Mucosa of stomach (tissue), 1 donor: Measurements from ENCODE around the gene ARL2BP.

Experiments
- H3K27me3 ChIP-seq: one replicate; pipeline ENCODE4 v1.7.0; 2013; ENCODE audit warnings: mild to moderate bottlenecking, low read length; ENCODE audit not compliant: control insufficient read depth, insufficient read depth
- H3K36me3 ChIP-seq: one replicate; pipeline ENCODE4 v1.7.0; 2013; ENCODE audit warnings: low read length; ENCODE audit not compliant: control insufficient read depth, insufficient read depth
- H3K4me1 ChIP-seq: one replicate; pipeline ENCODE4 v1.7.0; 2013; ENCODE audit warnings: mild to moderate bottlenecking, low read length; ENCODE audit not compliant: control insufficient read depth, insufficient read depth
- H3K4me3 ChIP-seq: one replicate; pipeline ENCODE4 v1.7.0; 2013; ENCODE audit warnings: low read length
- H3K9ac ChIP-seq: one replicate; pipeline ENCODE4 v1.7.0; 2013; ENCODE audit warnings: mild to moderate bottlenecking, low read length, moderate library complexity
- H3K9me3 ChIP-seq: one replicate; pipeline ENCODE4 v1.7.0; 2013; ENCODE audit warnings: mild to moderate bottlenecking, low read length, moderate library complexity; ENCODE audit not compliant: control insufficient read depth
- donor health status: Pancreatic carcinoma.

ARL2BP gene

DNA sequence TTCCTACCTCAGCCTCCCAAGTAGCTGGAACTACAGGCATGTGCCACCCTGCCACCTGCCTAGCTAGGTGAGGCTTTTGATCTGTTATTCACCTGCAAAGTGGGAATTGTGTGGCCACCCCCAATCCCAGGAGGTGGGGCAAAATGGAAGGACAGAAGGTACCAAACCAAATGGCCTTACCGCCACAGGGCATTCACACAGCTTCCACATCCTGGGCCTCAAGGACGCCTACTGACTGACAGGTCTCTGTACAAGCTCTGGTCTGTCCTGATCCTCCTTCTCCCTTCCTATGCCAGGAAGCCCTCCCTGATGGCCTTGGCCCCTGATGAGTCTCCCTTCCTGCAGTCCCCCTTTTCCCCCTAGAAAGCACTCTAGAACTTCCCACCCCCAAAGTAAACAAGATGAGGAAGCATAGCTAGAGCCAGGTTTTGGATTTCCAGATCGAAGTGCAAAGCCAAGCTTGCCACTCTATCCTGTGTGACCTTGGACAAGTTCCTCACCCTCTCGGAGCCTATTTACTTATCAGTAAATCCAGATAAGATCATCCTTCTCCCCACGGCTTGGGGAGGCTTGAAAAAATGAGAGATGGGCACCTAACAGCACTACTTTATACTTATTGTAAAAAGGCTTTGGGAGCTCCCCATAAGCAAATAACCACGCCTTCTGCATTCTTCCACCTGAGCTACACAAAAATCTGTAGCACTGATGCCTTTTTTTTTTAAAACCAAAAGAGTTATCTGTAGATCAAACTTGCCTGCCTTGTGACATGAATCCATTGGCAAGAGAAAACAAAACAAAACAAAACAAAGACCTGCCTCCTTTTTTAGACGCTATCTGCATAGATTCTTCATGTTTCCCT lies 35.0 kb downstream of the ARL2BP start:
- Histone ChIP-seq H3K4me1 (peaks cover 58% of the 10 kb centered on the region), H3K4me3 (no peak overlapping the region), H3K9me3 (no peaks in the 10 kb centered on the region), H3K9ac (peak overlapping the region; percentile 33), H3K36me3 (no peaks in the 10 kb centered on the region), H3K27me3 (peaks cover 8% of the 10 kb centered on the region)

DNA sequence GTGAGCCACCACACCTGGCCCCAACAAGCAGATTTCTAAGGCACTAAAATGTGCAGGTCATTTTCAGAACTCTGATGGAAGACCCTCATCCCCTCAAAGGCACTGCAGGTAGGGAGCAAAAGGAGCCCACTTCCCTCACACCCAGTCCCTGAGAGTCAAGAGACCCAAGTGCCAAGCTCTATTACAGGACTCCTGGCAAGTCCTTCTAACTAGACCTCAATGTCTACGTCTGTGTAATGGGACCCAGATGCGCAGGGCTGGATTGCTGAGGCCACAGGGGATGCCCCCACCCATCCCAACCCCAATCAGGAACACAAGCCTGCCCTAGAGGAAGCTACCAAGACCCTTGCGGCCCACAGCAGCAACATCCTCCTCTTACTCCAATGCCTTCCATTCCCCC lies 36.7 kb downstream of the ARL2BP start:
- Histone ChIP-seq H3K27me3 (peaks cover 8% of the 10 kb centered on the region), H3K36me3 (no peaks in the 10 kb centered on the region), H3K4me3 (no peak overlapping the region), H3K4me1 (peaks cover 55% of the 10 kb centered on the region), H3K9ac (no peak overlapping the region), H3K9me3 (no peaks in the 10 kb centered on the region)

DNA sequence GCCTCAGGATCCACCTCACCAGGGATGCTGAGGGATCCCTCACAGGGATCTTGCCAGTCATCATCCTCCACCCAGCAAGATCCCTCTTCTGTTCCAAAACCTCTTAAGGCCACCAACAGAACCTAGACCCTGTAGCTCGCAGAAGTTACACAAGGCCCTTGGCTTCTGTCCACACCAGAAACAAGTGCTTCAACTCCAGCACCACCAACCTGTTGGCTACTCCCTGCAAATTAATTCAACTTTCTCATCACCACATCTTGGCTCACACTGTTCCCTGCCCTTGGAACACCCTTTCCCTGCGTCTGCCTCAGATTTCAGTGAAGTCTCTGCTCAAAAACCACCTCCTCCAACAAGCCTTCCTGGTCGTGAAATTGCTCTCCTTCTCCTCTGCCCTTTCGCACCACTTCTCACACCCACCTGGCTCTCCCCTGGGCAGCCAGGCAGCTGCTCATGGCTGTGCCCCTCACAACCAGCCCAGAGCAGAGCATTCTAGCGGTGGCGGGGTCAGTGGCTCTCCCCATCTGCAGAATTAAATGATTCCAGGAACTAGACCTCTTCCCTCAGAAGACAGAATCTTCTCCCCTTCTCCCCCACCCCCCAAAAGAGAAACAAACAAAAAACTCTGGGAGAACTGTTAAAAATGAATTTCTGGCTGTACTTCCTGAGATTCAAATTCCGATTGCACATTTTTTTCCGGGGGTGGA lies 37.6 kb downstream of the ARL2BP start:
- H3K4me1 ChIP-seq: peaks cover 47% of the 10 kb centered on the region
- H3K27me3 ChIP-seq: peaks cover 8% of the 10 kb centered on the region
- H3K4me3 ChIP-seq: peak overlapping the region; percentile 66
- no peaks in the 10 kb centered on the region for H3K9me3 ChIP-seq
- no peaks in the 10 kb centered on the region for H3K36me3 ChIP-seq
- H3K9ac ChIP-seq: peak overlapping the region; percentile 92

GRCh38 chr16:57283214-57283958 lies 38.3 kb downstream of the ARL2BP start:
- Histone ChIP-seq H3K9me3 (no peaks in the 10 kb centered on the region), H3K36me3 (no peaks in the 10 kb centered on the region), H3K4me3 (peak overlapping the region; percentile 66), H3K9ac (peak overlapping the region; percentile 92), H3K4me1 (peaks cover 39% of the 10 kb centered on the region), H3K27me3 (peaks cover 8% of the 10 kb centered on the region)

DNA sequence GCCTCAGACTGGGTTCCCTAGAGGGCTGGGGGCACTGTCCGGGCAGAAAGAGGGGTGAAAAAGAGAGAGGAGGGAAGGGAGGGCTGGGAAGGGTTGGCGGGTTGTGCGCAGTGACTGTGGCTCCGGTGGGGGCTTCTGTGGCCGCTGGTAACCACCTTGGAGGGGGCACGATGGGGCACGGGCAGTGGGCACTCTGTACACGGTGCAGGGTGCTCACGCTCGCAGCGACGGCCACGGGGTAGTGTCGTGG lies 38.8 kb downstream of the ARL2BP start:
- H3K9ac ChIP-seq: peak overlapping the region; percentile 92
- peak overlapping the region; percentile 66 for H3K4me3 ChIP-seq
- peaks cover 8% of the 10 kb centered on the region for H3K27me3 ChIP-seq
- H3K9me3 ChIP-seq: no peaks in the 10 kb centered on the region
- peaks cover 34% of the 10 kb centered on the region for H3K4me1 ChIP-seq
- no peaks in the 10 kb centered on the region for H3K36me3 ChIP-seq

GRCh38 chr16:57284209-57284951 lies 39.3 kb downstream of the ARL2BP start, which contains the start of gene PLLP:
Gene PLLP (minus strand): TSS chr16:57284672. CDS start chr16:57284540, 132 bp downstream.
- peaks cover 31% of the 10 kb centered on the region for H3K4me1 ChIP-seq
- peaks cover 8% of the 10 kb centered on the region for H3K27me3 ChIP-seq
- peak within 1 kb of the TSS; percentile 92 for H3K9ac ChIP-seq
- H3K9me3 ChIP-seq: no peaks in the 10 kb centered on the region
- no peaks in the 10 kb centered on the region for H3K36me3 ChIP-seq
- peak within 1 kb of the TSS; percentile 66 for H3K4me3 ChIP-seq

DNA sequence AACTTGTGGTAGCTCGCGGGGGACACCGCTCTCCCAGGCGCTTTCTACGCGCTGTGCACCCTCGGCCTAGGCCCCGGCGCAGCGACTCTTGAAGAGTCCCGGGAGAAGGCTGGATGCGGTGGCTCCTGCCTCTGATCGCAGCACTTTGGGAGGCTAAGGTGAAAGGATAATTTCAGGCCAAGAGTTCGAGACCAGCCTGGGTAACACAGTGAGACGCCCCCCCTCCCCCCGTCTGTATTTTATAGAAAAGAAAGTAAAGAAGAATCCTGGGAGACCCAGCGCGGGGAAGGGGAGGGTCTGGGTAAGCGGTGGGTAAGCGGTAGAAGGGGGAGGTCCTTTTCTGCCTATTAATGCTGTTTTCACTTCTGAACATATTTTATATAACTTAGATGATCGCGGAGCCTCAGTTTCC lies 39.9 kb downstream of the ARL2BP start:
- Histone ChIP-seq H3K4me1 (peaks cover 30% of the 10 kb centered on the region), H3K27me3 (peaks cover 8% of the 10 kb centered on the region), H3K4me3 (peak overlapping the region; percentile 66), H3K9me3 (no peaks in the 10 kb centered on the region), H3K9ac (peak overlapping the region; percentile 92), H3K36me3 (no peaks in the 10 kb centered on the region)

DNA sequence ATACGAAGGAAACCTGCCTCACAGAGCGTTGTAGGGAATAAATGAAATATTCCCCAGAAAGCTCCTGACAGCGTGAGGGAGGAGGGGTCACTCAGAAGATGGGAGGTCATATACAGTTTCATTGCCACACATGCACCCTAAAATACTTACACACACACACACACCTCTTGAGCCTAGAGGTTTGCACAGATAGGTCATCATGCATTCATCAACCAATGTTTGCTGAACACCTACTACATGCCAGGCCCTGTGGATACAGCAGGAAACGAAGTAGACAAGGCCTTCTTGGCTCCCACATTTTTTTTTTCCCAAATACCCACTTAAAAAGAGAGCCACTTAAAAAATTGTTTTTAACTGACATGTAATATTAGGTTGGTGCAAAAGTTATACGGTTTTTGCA lies 40.3 kb downstream of the ARL2BP start:
- Histone ChIP-seq H3K4me1 (peaks cover 30% of the 10 kb centered on the region), H3K9ac (peak overlapping the region; percentile 92), H3K27me3 (peaks cover 8% of the 10 kb centered on the region), H3K4me3 (no peak overlapping the region), H3K9me3 (no peaks in the 10 kb centered on the region), H3K36me3 (no peaks in the 10 kb centered on the region)

GRCh38 chr16:57289391-57290257 lies 44.6 kb downstream of the ARL2BP start:
- Histone ChIP-seq H3K9ac (no peak overlapping the region), H3K4me3 (no peak overlapping the region), H3K4me1 (peaks cover 34% of the 10 kb centered on the region), H3K9me3 (no peaks in the 10 kb centered on the region), H3K36me3 (no peaks in the 10 kb centered on the region), H3K27me3 (no peaks in the 10 kb centered on the region)

DNA sequence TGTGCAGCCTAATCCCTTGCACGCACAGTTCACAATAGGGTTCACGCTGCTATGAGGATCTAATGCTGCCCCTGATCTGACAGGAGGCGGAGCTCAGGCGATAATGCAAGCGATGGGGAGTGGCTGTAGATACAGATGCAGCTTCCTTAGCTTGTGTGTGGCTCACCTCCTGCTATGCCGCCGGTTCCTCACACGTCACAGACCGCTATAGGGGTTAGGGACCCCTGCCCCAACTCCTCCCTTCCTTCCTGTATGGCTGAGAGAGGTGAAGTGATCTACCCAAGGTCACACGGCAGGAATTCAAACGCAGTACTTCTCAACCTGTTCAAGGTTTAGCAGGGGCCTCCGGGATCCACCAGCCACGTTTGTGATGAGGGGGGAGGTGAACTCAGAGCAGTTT lies 52.8 kb downstream of the ARL2BP start:
- Histone ChIP-seq H3K9me3 (no peaks in the 10 kb centered on the region), H3K36me3 (no peaks in the 10 kb centered on the region), H3K4me1 (peaks cover 16% of the 10 kb centered on the region), H3K9ac (no peak overlapping the region), H3K27me3 (no peaks in the 10 kb centered on the region), H3K4me3 (no peak overlapping the region)
